DND-41 (cell line): ENCODE data around the gene AP2A2.

Experiments
- ATAC-seq: fragments of 200-7000 bp; cut with Tn5 transposase; 3 replicates; pipeline ENCODE4 v1.9.1; 2021; ENCODE audit warnings: low read depth; ENCODE audit not compliant: insufficient read depth
- DNase-seq: peaks from one replicate; pipeline ENCODE4 v3.0.0-alpha.2; 2020
- H2AFZ ChIP-seq: 2 replicates; pipeline ENCODE4 v1.6.0; 2012; ENCODE audit warnings: low read depth, low read length
- H3K27ac ChIP-seq: 2 replicates; pipeline ENCODE4 v1.5.1; 2012; ENCODE audit warnings: low read length, inconsistent platforms
- H3K27me3 ChIP-seq: fragments of 200-600 bp; sonication (generic); 2 replicates; pipeline ENCODE4 v1.6.0; 2012; ENCODE audit warnings: low read length, mild to moderate bottlenecking, inconsistent platforms; ENCODE audit not compliant: insufficient read depth, poor library complexity
- H3K36me3 ChIP-seq: 2 replicates; pipeline ENCODE4 v1.5.1; 2012; ENCODE audit warnings: low read length, inconsistent platforms; ENCODE audit not compliant: insufficient read depth
- H3K4me1 ChIP-seq: 2 replicates; pipeline ENCODE4 v1.5.1; 2012; ENCODE audit warnings: mild to moderate bottlenecking, low read length; ENCODE audit not compliant: insufficient read depth
- H3K4me2 ChIP-seq: 2 replicates; pipeline ENCODE4 v1.6.0; 2012; ENCODE audit warnings: mild to moderate bottlenecking, moderate library complexity, low read length, inconsistent platforms; ENCODE audit not compliant: insufficient read depth
- H3K4me3 ChIP-seq, 2 experiments: fragments of 200-600 bp in 1 of 2; shearing (Covaris generic) in 1 of 2; 2 replicates each; pipeline ENCODE4 v1.5.1; 2012 to 2016; ENCODE audit warnings: inconsistent platforms in 2 of 2, low read length in 2 of 2, mild to moderate bottlenecking in 2 of 2, low read depth in 1 of 2, moderate library complexity in 1 of 2
- H3K79me2 ChIP-seq: 2 replicates; pipeline ENCODE4 v1.6.0; 2012; ENCODE audit warnings: low read length, inconsistent platforms; ENCODE audit not compliant: insufficient read depth
- H3K9ac ChIP-seq: 2 replicates; pipeline ENCODE4 v1.6.0; 2012; ENCODE audit warnings: low read depth, mild to moderate bottlenecking, inconsistent platforms, low read length, moderate library complexity
- H3K9me3 ChIP-seq: 2 replicates; pipeline ENCODE4 v1.5.1; 2012; ENCODE audit warnings: low read length, moderate library complexity, mild to moderate bottlenecking, inconsistent platforms; ENCODE audit not compliant: insufficient read depth, severe bottlenecking
- H4K20me1 ChIP-seq: 2 replicates; pipeline ENCODE4 v1.6.0; 2012; ENCODE audit warnings: low read length; ENCODE audit not compliant: insufficient read depth
- CTCF ChIP-seq: IDR thresholded peaks from 2 replicates; pipeline ENCODE4 v1.5.1; 2012; ENCODE audit warnings: borderline replicate concordance, low read length, moderate library complexity, mild to moderate bottlenecking; ENCODE audit not compliant: poor library complexity, severe bottlenecking; ENCODE audit errors: extremely low read depth
- EZH2 ChIP-seq: IDR thresholded peaks from 3 replicates; pipeline ENCODE4 v1.6.1; 2012; ENCODE audit warnings: borderline replicate concordance, low read depth, mild to moderate bottlenecking, moderate library complexity, low read length, inconsistent platforms; ENCODE audit not compliant: severe bottlenecking

The AP2A2 gene

GRCh38 chr11:910044-910588 is 15.6 kb upstream of the AP2A2 start:
- peak overlapping the region; percentile 85 for H3K4me2 ChIP-seq
- peaks cover 25% of the 10 kb centered on the region for H4K20me1 ChIP-seq
- ATAC-seq = peak; percentile 37; the same call in 2 of the 3 replicates
- peaks cover 30% of the 10 kb centered on the region for H3K4me1 ChIP-seq
- H3K27ac ChIP-seq = peak overlapping the region; percentile 72
- peaks cover 50% of the 10 kb centered on the region for H3K79me2 ChIP-seq
- no peaks in the 10 kb centered on the region for H3K27me3 ChIP-seq
- TF ChIP-seq CTCF (no peak), EZH2 (no peak)
- peaks cover 20% of the 10 kb centered on the region for H3K36me3 ChIP-seq
- H3K9ac ChIP-seq = peak overlapping the region; percentile 94
- peak overlapping the region; percentile 99 for H3K4me3 ChIP-seq
- DNase-seq = no peak
- peak overlapping the region; percentile 100 for H2AFZ ChIP-seq
- no peaks in the 10 kb centered on the region for H3K9me3 ChIP-seq

GRCh38 chr11:910589-911030 is 15.1 kb upstream of the AP2A2 start, which contains the start of gene CHID1:
Gene CHID1, minus strand, starts transcription at chr11:910810. Its CDS starts 5,994 bp downstream, at chr11:904816.
- Histone ChIP-seq H3K79me2 (peaks cover 49% of the 10 kb centered on the region), H3K27me3 (no peaks in the 10 kb centered on the region), H3K9me3 (no peaks in the 10 kb centered on the region), H4K20me1 (peaks cover 25% of the 10 kb centered on the region), H3K4me1 (peaks cover 30% of the 10 kb centered on the region), H3K4me2 (peak within 1 kb of the TSS; percentile 85), H2AFZ (peak within 1 kb of the TSS; percentile 100), H3K27ac (peak within 1 kb of the TSS; percentile 72), H3K9ac (peak within 1 kb of the TSS; percentile 94), H3K4me3 (peak within 1 kb of the TSS; percentile 99), H3K36me3 (peaks cover 20% of the 10 kb centered on the region)
- ATAC-seq (peak; percentile 91), DNase-seq (peak; percentile 86)
- no peak for TF ChIP-seq CTCF
- no peak for TF ChIP-seq EZH2

DNA sequence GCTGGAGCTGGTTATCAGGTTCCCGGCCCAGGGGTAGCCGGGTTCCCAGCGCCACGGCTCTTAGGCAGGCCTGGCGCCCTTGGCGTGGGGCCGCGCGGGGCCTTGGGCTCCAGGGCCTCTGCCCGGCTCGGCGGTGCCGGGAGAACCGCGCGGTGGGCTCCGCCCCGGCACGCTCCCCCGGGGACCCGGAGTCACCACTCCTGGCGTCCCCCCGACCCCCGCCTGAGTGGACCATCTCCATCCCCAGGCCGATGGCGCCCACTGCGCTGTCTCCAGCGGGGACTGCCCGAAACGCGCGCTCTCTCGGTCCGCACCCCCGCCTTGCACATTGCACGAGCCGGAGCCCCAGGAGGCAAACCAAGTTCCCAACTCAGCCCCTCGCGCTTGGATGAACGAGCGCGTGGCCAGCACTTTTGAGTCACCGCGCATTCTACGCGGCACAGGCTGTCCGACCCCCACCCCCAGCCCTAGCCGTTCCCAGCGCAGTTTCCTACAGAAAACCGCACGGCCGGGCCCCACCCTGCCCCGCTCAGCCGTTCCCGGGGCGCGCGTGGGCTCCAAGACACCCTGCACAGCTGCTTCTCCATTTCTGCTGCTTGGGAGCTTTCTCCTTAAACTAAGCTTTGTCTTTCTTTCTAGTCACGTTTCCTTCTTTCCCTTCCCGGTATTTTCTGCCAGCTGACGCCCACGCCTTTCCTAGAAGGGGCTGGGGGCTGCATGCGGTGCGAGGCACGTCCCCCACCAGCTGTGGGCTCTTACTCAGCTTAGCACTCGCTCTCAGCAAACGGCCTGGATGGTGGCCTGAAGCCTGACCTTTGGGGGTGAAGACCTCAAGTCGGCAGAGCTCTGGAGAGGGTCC is 14.4 kb upstream of the AP2A2 start:
- ATAC-seq (peak; percentile 41), DNase-seq (peak; percentile 58)
- Histone ChIP-seq H3K4me2 (peak overlapping the region; percentile 85), H3K4me3 (peak overlapping the region; percentile 99; a peak in 3 of 4 replicates), H4K20me1 (peaks cover 25% of the 10 kb centered on the region), H3K27ac (peak overlapping the region; percentile 68), H3K4me1 (peaks cover 30% of the 10 kb centered on the region), H2AFZ (peak overlapping the region; percentile 80), H3K9me3 (no peaks in the 10 kb centered on the region), H3K27me3 (no peaks in the 10 kb centered on the region), H3K36me3 (peaks cover 20% of the 10 kb centered on the region), H3K9ac (peak overlapping the region; percentile 94), H3K79me2 (peaks cover 42% of the 10 kb centered on the region)
- no peak for TF ChIP-seq EZH2
- TF ChIP-seq CTCF = peak; percentile 3
